ENCODE measurements around the gene ADGRD1.

Gene ADGRD1

DNA sequence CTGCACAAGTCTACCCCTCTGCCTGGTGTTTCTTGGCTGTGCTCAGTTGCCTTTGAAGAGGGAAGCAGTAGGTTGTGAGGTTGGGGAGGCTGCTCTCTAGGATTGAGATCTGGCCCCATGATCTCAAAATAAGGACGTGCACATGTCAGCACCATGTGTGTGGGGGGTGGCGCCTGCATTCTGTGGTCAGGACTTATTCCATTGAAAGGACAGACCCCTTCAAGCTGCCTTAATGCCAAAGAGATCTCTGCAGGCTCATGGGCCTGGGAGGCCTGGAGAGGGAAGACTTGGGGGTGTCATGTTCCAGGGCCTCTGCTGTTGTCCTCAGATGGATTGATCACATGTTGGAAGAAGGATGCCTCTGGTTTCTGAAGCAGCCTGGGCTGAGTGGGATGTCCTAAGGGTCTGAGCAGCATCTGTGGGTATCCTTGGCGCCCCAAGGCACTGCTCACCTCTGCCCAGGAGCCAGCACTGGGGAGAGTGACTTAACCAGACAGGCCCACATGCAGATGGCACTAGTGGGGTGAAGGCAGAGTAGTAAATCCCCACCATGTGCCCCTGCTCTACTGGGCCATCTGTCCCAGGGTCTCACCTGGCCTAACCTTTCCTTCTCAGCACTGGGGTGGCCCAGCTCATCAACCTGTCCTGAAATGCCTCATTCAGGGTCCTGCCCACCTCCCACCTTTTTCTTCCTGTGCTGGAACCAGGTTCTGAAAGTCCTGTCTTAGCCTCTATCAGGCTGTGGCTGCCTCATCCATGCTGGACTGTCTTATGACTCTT, 118.9 kb downstream of the ADGRD1 start:
- H4K91ac ChIP-seq (ENCODE audit: low read depth, low read length) = no peak overlapping the region
- H4K8ac ChIP-seq (ENCODE audit: low read depth, low read length) = no peak overlapping the region
- no peaks in the 10 kb centered on the region for H3K4me1 ChIP-seq (ENCODE audit: control insufficient read depth in 1 of 2, insufficient read depth in 2 of 2, low read length in 2 of 2)
- H3K9ac ChIP-seq (ENCODE audit: low read length) = peak overlapping the region; percentile 30
- WGBS (ENCODE audit: extremely low coverage, insufficient coverage, insufficient read length) = no CpG with 5 or more reads among the region's 3 CpGs
- no peak overlapping the region for H3K4me3 ChIP-seq (ENCODE audit: low read depth, low read length)
- H3K9me3 ChIP-seq (ENCODE audit: insufficient read depth, low read depth, low read length) = peaks cover 13% of the 10 kb centered on the region
- no peak overlapping the region for H3K4me2 ChIP-seq (ENCODE audit: low read length)
- no peaks in the 10 kb centered on the region for H3K27me3 ChIP-seq (ENCODE audit: insufficient read depth, low read length)
- H3K4ac ChIP-seq (ENCODE audit: low read depth, low read length) = no peak overlapping the region
- no peak overlapping the region for H3K14ac ChIP-seq (ENCODE audit: low read length)
- no peak overlapping the region for H2BK5ac ChIP-seq (ENCODE audit: low read depth, low read length, poor library complexity)
- no peaks in the 10 kb centered on the region for H3K79me1 ChIP-seq (ENCODE audit: low read length)
- no peaks in the 10 kb centered on the region for H3K79me2 ChIP-seq (ENCODE audit: control insufficient read depth, insufficient read depth, low read length, poor library complexity)
- no peak overlapping the region for H4K12ac ChIP-seq (ENCODE audit: low read depth, low read length)
- no peak overlapping the region for H3K27ac ChIP-seq (ENCODE audit: low read depth, low read length)
- no peaks in the 10 kb centered on the region for H3K36me3 ChIP-seq (ENCODE audit: control insufficient read depth in 1 of 2, insufficient read depth in 2 of 2, low read length in 2 of 2)
- no peak for DNase-seq
- H2BK12ac ChIP-seq (ENCODE audit: low read length) = no peak overlapping the region
- H2BK120ac ChIP-seq (ENCODE audit: insufficient read depth, low read length, poor library complexity) = no peak overlapping the region
- peak overlapping the region; percentile 41 for H3K23ac ChIP-seq (ENCODE audit: low read length)
- no peak overlapping the region for H3K18ac ChIP-seq (ENCODE audit: low read length)
- no peak overlapping the region for H2AFZ ChIP-seq (ENCODE audit: insufficient read depth, low read length, poor library complexity)
- H2AK5ac ChIP-seq (ENCODE audit: low read length) = no peak overlapping the region

GRCh38 chr12:131074221-131075083, 120.7 kb downstream of the ADGRD1 start:
- Histone ChIP-seq H3K9me3 (ENCODE audit: insufficient read depth, low read depth, low read length) (peaks cover 13% of the 10 kb centered on the region), H3K9ac (ENCODE audit: low read length) (no peak overlapping the region), H3K79me2 (ENCODE audit: control insufficient read depth, insufficient read depth, low read length, poor library complexity) (no peaks in the 10 kb centered on the region), H3K27me3 (ENCODE audit: insufficient read depth, low read length) (no peaks in the 10 kb centered on the region), H2AK5ac (ENCODE audit: low read length) (no peak overlapping the region), H3K4ac (ENCODE audit: low read depth, low read length) (no peak overlapping the region), H3K14ac (ENCODE audit: low read length) (no peak overlapping the region), H2BK5ac (ENCODE audit: low read depth, low read length, poor library complexity) (no peak overlapping the region), H2AFZ (ENCODE audit: insufficient read depth, low read length, poor library complexity) (no peak overlapping the region), H3K18ac (ENCODE audit: low read length) (no peak overlapping the region), H2BK120ac (ENCODE audit: insufficient read depth, low read length, poor library complexity) (no peak overlapping the region), H3K27ac (ENCODE audit: low read depth, low read length) (no peak overlapping the region), H3K4me2 (ENCODE audit: low read length) (no peak overlapping the region), H4K91ac (ENCODE audit: low read depth, low read length) (no peak overlapping the region), H3K4me1 (ENCODE audit: control insufficient read depth in 1 of 2, insufficient read depth in 2 of 2, low read length in 2 of 2) (no peaks in the 10 kb centered on the region), H3K79me1 (ENCODE audit: low read length) (no peaks in the 10 kb centered on the region), H3K23ac (ENCODE audit: low read length) (no peak overlapping the region), H4K12ac (ENCODE audit: low read depth, low read length) (no peak overlapping the region), H3K36me3 (ENCODE audit: control insufficient read depth in 1 of 2, insufficient read depth in 2 of 2, low read length in 2 of 2) (no peaks in the 10 kb centered on the region), H4K8ac (ENCODE audit: low read depth, low read length) (no peak overlapping the region), H2BK12ac (ENCODE audit: low read length) (no peak overlapping the region), H3K4me3 (ENCODE audit: low read depth, low read length) (no peak overlapping the region)
- no CpG with 5 or more reads among the region's 18 CpGs for WGBS (ENCODE audit: extremely low coverage, insufficient coverage, insufficient read length)
- peak in 1 of 2 donors; percentile 5 for DNase-seq

- H4K12ac ChIP-seq (ENCODE audit: low read depth, low read length) = no peak overlapping the region
- no peak overlapping the region for H3K27ac ChIP-seq (ENCODE audit: low read depth, low read length)
- no peak overlapping the region for H3K4me3 ChIP-seq (ENCODE audit: low read depth, low read length)
- no peak overlapping the region for H3K18ac ChIP-seq (ENCODE audit: low read length)
- H3K4me2 ChIP-seq (ENCODE audit: low read length) = no peak overlapping the region
- no peak overlapping the region for H3K23ac ChIP-seq (ENCODE audit: low read length)
- H3K9me3 ChIP-seq (ENCODE audit: insufficient read depth, low read depth, low read length) = peaks cover 13% of the 10 kb centered on the region
- no peaks in the 10 kb centered on the region for H3K79me2 ChIP-seq (ENCODE audit: control insufficient read depth, insufficient read depth, low read length, poor library complexity)
- no peak overlapping the region for H4K91ac ChIP-seq (ENCODE audit: low read depth, low read length)
- no peak overlapping the region for H2BK5ac ChIP-seq (ENCODE audit: low read depth, low read length, poor library complexity)
- no peak overlapping the region for H3K9ac ChIP-seq (ENCODE audit: low read length)
- H3K14ac ChIP-seq (ENCODE audit: low read length) = no peak overlapping the region
- H3K79me1 ChIP-seq (ENCODE audit: low read length) = no peaks in the 10 kb centered on the region
- no peak overlapping the region for H2BK12ac ChIP-seq (ENCODE audit: low read length)
- no peak for DNase-seq
- no peaks in the 10 kb centered on the region for H3K27me3 ChIP-seq (ENCODE audit: insufficient read depth, low read length)
- H3K4ac ChIP-seq (ENCODE audit: low read depth, low read length) = no peak overlapping the region
- H3K36me3 ChIP-seq (ENCODE audit: control insufficient read depth in 1 of 2, insufficient read depth in 2 of 2, low read length in 2 of 2) = no peaks in the 10 kb centered on the region
- no peaks in the 10 kb centered on the region for H3K4me1 ChIP-seq (ENCODE audit: control insufficient read depth in 1 of 2, insufficient read depth in 2 of 2, low read length in 2 of 2)
- no CpG with 5 or more reads among the region's 6 CpGs for WGBS (ENCODE audit: extremely low coverage, insufficient coverage, insufficient read length)
- H2AFZ ChIP-seq (ENCODE audit: insufficient read depth, low read length, poor library complexity) = no peak overlapping the region
- H4K8ac ChIP-seq (ENCODE audit: low read depth, low read length) = no peak overlapping the region
- no peak overlapping the region for H2AK5ac ChIP-seq (ENCODE audit: low read length)
- H2BK120ac ChIP-seq (ENCODE audit: insufficient read depth, low read length, poor library complexity) = no peak overlapping the region
These were observed 121.5 kb downstream of the ADGRD1 start for GRCh38 chr12:131075194-131075593.

GRCh38 chr12:131075611-131076010, 121.9 kb downstream of the ADGRD1 start:
- no peak overlapping the region for H2BK5ac ChIP-seq (ENCODE audit: low read depth, low read length, poor library complexity)
- no peak overlapping the region for H4K12ac ChIP-seq (ENCODE audit: low read depth, low read length)
- H4K91ac ChIP-seq (ENCODE audit: low read depth, low read length) = no peak overlapping the region
- H3K9ac ChIP-seq (ENCODE audit: low read length) = no peak overlapping the region
- no peak overlapping the region for H3K14ac ChIP-seq (ENCODE audit: low read length)
- no peaks in the 10 kb centered on the region for H3K4me1 ChIP-seq (ENCODE audit: control insufficient read depth in 1 of 2, insufficient read depth in 2 of 2, low read length in 2 of 2)
- H3K9me3 ChIP-seq (ENCODE audit: insufficient read depth, low read depth, low read length) = peaks cover 13% of the 10 kb centered on the region
- no peak overlapping the region for H3K4me2 ChIP-seq (ENCODE audit: low read length)
- no peaks in the 10 kb centered on the region for H3K27me3 ChIP-seq (ENCODE audit: insufficient read depth, low read length)
- H2BK120ac ChIP-seq (ENCODE audit: insufficient read depth, low read length, poor library complexity) = no peak overlapping the region
- H2AK5ac ChIP-seq (ENCODE audit: low read length) = no peak overlapping the region
- no peak for DNase-seq
- no peak overlapping the region for H2BK12ac ChIP-seq (ENCODE audit: low read length)
- H3K18ac ChIP-seq (ENCODE audit: low read length) = no peak overlapping the region
- H3K79me1 ChIP-seq (ENCODE audit: low read length) = no peaks in the 10 kb centered on the region
- H3K36me3 ChIP-seq (ENCODE audit: control insufficient read depth in 1 of 2, insufficient read depth in 2 of 2, low read length in 2 of 2) = no peaks in the 10 kb centered on the region
- H2AFZ ChIP-seq (ENCODE audit: insufficient read depth, low read length, poor library complexity) = no peak overlapping the region
- no peak overlapping the region for H3K23ac ChIP-seq (ENCODE audit: low read length)
- no CpG with 5 or more reads among the region's 8 CpGs for WGBS (ENCODE audit: extremely low coverage, insufficient coverage, insufficient read length)
- no peak overlapping the region for H3K27ac ChIP-seq (ENCODE audit: low read depth, low read length)
- no peaks in the 10 kb centered on the region for H3K79me2 ChIP-seq (ENCODE audit: control insufficient read depth, insufficient read depth, low read length, poor library complexity)
- no peak overlapping the region for H4K8ac ChIP-seq (ENCODE audit: low read depth, low read length)
- H3K4me3 ChIP-seq (ENCODE audit: low read depth, low read length) = no peak overlapping the region
- H3K4ac ChIP-seq (ENCODE audit: low read depth, low read length) = no peak overlapping the region

Data from trophoblast cell (in vitro differentiated cells and primary cell).